HUES48 (cell line): ENCODE measurements around the gene KCNJ1.

Experiments
- H3K27ac ChIP-seq: one replicate; pipeline ENCODE4 v1.7.0; 2013; ENCODE audit warnings: low read depth, low read length, inconsistent platforms
- H3K27me3 ChIP-seq: 2 replicates; pipeline ENCODE4 v1.6.1; 2013; ENCODE audit warnings: mild to moderate bottlenecking, low read length; ENCODE audit not compliant: control insufficient read depth, insufficient read depth
- H3K36me3 ChIP-seq: 2 replicates; pipeline ENCODE4 v1.6.1; 2013; ENCODE audit warnings: low read length; ENCODE audit not compliant: control insufficient read depth, insufficient read depth
- H3K4me1 ChIP-seq: 2 replicates; pipeline ENCODE4 v1.6.1; 2013; ENCODE audit warnings: mild to moderate bottlenecking, low read length; ENCODE audit not compliant: control insufficient read depth, insufficient read depth
- H3K4me3 ChIP-seq: 2 replicates; pipeline ENCODE4 v1.5.1; 2013; ENCODE audit warnings: mild to moderate bottlenecking, low read depth, low read length
- H3K9ac ChIP-seq: 2 replicates; pipeline ENCODE4 v1.6.1; 2013; ENCODE audit warnings: mild to moderate bottlenecking, low read depth, low read length, moderate library complexity
- H3K9me3 ChIP-seq: 2 replicates; pipeline ENCODE4 v1.6.1; 2013; ENCODE audit warnings: low read length; ENCODE audit not compliant: control insufficient read depth, insufficient read depth

The KCNJ1 gene

GRCh38 chr11:128843198-128843785 is 23.8 kb downstream of the KCNJ1 start:
- Histone ChIP-seq H3K9me3 (no peaks in the 10 kb centered on the region), H3K27me3 (no peaks in the 10 kb centered on the region), H3K27ac (no peak overlapping the region), H3K4me1 (peaks cover 18% of the 10 kb centered on the region), H3K9ac (no peak overlapping the region), H3K4me3 (no peak overlapping the region), H3K36me3 (no peaks in the 10 kb centered on the region)

- H3K9ac ChIP-seq = no peak overlapping the region
- no peak overlapping the region for H3K4me3 ChIP-seq
- H3K36me3 ChIP-seq = no peaks in the 10 kb centered on the region
- no peaks in the 10 kb centered on the region for H3K27me3 ChIP-seq
- H3K27ac ChIP-seq = no peak overlapping the region
- H3K9me3 ChIP-seq = no peaks in the 10 kb centered on the region
- H3K4me1 ChIP-seq = peaks cover 18% of the 10 kb centered on the region
These were observed 25.5 kb downstream of the KCNJ1 start for GRCh38 chr11:128841461-128842072.

- Histone ChIP-seq H3K4me1 (peaks cover 18% of the 10 kb centered on the region), H3K27me3 (no peaks in the 10 kb centered on the region)
These were observed 26.3 kb downstream of the KCNJ1 start for GRCh38 chr11:128840783-128841182.

GRCh38 chr11:128840137-128840536 is 27.0 kb downstream of the KCNJ1 start:
- no peak overlapping the region for H3K27ac ChIP-seq
- H3K4me1 ChIP-seq = peaks cover 18% of the 10 kb centered on the region
- H3K4me3 ChIP-seq = no peak overlapping the region

More at GRCh38 chr11:128840783-128841182, 26.3 kb downstream of the KCNJ1 start:
- Histone ChIP-seq H3K27ac (no peak overlapping the region), H3K9me3 (no peaks in the 10 kb centered on the region), H3K4me3 (no peak overlapping the region), H3K36me3 (no peaks in the 10 kb centered on the region), H3K9ac (no peak overlapping the region)

GRCh38 chr11:128839081-128839480 is 28.0 kb downstream of the KCNJ1 start:
- H3K9ac ChIP-seq = no peak overlapping the region
- H3K4me1 ChIP-seq = peaks cover 18% of the 10 kb centered on the region
- H3K4me3 ChIP-seq = no peak overlapping the region
- no peaks in the 10 kb centered on the region for H3K9me3 ChIP-seq
- H3K27ac ChIP-seq = no peak overlapping the region
- H3K27me3 ChIP-seq = no peaks in the 10 kb centered on the region
- H3K36me3 ChIP-seq = no peaks in the 10 kb centered on the region

More at GRCh38 chr11:128840137-128840536, 27.0 kb downstream of the KCNJ1 start:
- Histone ChIP-seq H3K9ac (no peak overlapping the region), H3K36me3 (no peaks in the 10 kb centered on the region), H3K27me3 (no peaks in the 10 kb centered on the region), H3K9me3 (no peaks in the 10 kb centered on the region)

- no peak overlapping the region for H3K27ac ChIP-seq
- H3K36me3 ChIP-seq = no peaks in the 10 kb centered on the region
- H3K9me3 ChIP-seq = no peaks in the 10 kb centered on the region
- H3K4me1 ChIP-seq = peaks cover 17% of the 10 kb centered on the region
- H3K9ac ChIP-seq = no peak overlapping the region
- H3K4me3 ChIP-seq = no peak overlapping the region
- no peaks in the 10 kb centered on the region for H3K27me3 ChIP-seq
These were observed 29.5 kb downstream of the KCNJ1 start for GRCh38 chr11:128837627-128838026.

GRCh38 chr11:128835741-128836430 is 31.2 kb downstream of the KCNJ1 start:
- peaks cover 21% of the 10 kb centered on the region for H3K4me1 ChIP-seq
- H3K4me3 ChIP-seq = no peak overlapping the region
- no peaks in the 10 kb centered on the region for H3K36me3 ChIP-seq
- H3K9ac ChIP-seq = no peak overlapping the region
- H3K27me3 ChIP-seq = no peaks in the 10 kb centered on the region
- H3K27ac ChIP-seq = no peak overlapping the region
- no peaks in the 10 kb centered on the region for H3K9me3 ChIP-seq

- Histone ChIP-seq H3K36me3 (no peaks in the 10 kb centered on the region), H3K9ac (no peak overlapping the region), H3K4me1 (peaks cover 18% of the 10 kb centered on the region), H3K4me3 (no peak overlapping the region), H3K27me3 (no peaks in the 10 kb centered on the region), H3K27ac (no peak overlapping the region), H3K9me3 (no peaks in the 10 kb centered on the region)
These were observed 32.9 kb downstream of the KCNJ1 start for GRCh38 chr11:128834157-128834556.

GRCh38 chr11:128832121-128832497 is 35.0 kb downstream of the KCNJ1 start:
- H3K9me3 ChIP-seq = no peaks in the 10 kb centered on the region
- H3K27ac ChIP-seq = no peak overlapping the region
- no peaks in the 10 kb centered on the region for H3K27me3 ChIP-seq
- no peak overlapping the region for H3K9ac ChIP-seq
- peaks cover 12% of the 10 kb centered on the region for H3K4me1 ChIP-seq
- no peaks in the 10 kb centered on the region for H3K36me3 ChIP-seq
- H3K4me3 ChIP-seq = no peak overlapping the region

GRCh38 chr11:128831174-128832120 is 35.6 kb downstream of the KCNJ1 start:
- Histone ChIP-seq H3K36me3 (no peaks in the 10 kb centered on the region), H3K27me3 (no peaks in the 10 kb centered on the region), H3K27ac (no peak overlapping the region), H3K4me3 (no peak overlapping the region), H3K9me3 (no peaks in the 10 kb centered on the region), H3K9ac (no peak overlapping the region), H3K4me1 (peaks cover 12% of the 10 kb centered on the region)
